ENCODE results near the gene IGHMBP2.

The IGHMBP2 gene

GRCh38 chr11:68947151-68947550 lies 43.5 kb downstream of the IGHMBP2 start:
- TF ChIP-seq CTCF (IDR thresholded peaks at IDR 0.05): no peak

- TF ChIP-seq CTCF (IDR thresholded peaks at IDR 0.05): no peak
These were observed 44.8 kb downstream of the IGHMBP2 start for GRCh38 chr11:68948496-68948895.

DNA sequence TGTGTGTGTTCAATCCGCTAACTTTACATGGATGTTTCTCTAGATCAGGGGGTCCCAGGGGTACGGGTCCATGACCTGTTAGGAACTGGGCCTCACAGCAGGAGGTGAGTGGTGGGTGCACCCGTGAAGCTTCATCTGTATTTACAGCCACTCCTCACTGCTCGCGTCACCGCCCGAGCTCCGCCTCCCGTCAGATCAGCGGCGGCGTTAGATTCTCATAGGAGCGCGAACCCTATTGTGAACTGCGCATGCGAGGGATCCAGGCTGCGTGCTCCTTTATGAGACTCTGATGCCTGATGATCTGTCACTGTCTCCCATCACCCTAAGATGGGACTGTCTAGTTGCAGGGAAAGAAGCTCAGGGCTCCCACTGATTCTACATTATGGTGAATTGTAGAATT lies 45.2 kb downstream of the IGHMBP2 start:
- no peak for TF ChIP-seq CTCF (IDR thresholded peaks at IDR 0.05)

DNA sequence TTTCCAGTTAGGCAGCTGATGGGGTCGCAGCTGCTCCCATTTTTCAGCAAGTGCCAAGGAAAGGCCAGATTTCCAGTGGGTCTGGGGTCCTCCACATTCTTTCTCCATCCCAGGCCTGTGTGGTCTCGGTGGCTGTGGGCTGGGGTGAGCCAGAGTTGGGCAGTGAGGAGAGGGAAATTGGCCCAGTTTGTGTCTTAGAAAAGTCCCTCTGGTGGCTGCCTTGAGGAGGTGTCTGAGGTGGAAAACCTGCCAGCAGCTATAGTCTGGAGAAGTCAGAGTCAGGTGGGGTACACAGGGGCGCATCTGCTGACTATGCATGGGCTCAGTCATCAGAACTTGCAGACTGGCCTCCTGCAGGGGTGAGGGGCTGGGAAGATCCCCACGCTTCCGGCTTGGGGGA lies 46.6 kb downstream of the IGHMBP2 start:
- peak; percentile 19; the same call in 1 of the 2 replicates for TF ChIP-seq CTCF (IDR thresholded peaks at IDR 0.05)

GRCh38 chr11:68950762-68951161 lies 47.1 kb downstream of the IGHMBP2 start:
- TF ChIP-seq CTCF (IDR thresholded peaks at IDR 0.05): no peak

DNA sequence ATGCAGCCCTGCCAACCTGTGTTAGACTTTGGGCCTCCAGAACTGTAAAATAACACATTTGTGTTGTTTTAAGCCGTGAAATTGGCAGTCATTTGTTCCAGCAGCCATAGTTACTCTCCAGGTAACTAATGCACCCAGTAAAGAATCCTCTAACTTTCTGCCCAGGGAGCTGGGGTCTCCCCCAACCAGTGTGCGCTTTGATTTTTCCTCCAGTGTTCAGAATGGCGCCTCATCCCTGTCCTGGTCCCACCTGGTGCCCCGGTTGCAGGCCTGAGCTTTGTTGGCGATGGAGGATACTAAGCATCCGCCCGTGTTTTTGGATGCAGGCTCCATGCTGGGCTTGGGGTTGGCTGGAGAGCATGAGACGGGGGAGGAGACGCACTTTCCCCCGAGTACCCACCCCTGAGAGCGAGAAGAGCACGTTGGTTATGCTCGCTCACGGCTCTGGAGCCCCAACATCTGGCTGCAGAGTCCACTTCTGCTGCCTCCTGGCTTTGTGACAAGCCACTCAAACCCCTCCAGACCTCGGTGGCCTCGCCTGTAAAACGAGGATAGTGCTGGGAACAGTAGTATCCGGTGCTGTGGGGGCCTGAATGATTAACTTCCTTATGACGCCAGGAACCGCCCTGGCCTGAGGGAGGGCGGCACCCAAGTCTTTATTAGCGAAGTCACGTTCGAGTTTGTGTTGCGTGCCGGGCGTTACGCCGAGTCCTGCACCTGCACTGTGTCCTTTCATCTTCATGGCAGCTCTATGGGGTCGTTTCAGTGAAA lies 51.3 kb downstream of the IGHMBP2 start:
- TF ChIP-seq CTCF (IDR thresholded peaks at IDR 0.05): no peak

DNA sequence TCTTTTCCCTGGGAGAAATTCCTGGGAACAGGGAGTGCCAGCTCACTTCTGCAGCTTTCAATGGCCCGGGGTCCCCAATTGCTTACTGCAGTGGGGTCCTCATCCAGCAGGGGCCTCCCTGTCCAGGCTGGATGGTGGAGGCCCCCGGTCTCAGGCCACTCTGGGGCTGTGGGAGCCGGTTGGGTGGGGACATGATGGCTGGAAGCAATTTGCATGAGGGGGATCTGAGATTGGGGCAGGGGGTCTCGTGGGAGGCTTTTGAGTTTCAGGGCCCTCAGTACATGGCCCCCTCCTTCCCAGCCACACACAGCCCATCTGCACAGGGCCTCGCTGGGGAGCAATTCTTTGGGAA lies 51.9 kb downstream of the IGHMBP2 start:
- no peak for TF ChIP-seq CTCF (IDR thresholded peaks at IDR 0.05)

DNA sequence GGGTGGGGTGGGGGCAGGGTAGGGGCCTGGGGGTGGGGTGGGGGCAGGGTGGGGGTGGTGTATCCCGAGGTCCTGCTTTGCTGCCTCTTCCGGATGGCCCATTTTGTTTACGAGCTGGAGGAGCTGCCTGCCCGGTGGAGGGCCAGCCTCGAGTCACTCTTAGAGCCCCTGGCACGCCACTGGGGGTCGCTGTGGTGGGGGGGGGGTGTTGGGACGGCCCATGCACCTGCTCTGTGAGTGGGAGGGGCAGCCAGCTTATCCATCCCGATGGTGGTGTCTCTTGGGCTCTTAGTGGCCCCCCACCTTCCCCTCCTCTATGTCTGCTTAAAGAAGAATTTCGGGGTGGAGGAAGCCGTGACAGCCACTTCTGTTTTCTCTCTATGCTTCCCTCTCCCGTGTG lies 52.5 kb downstream of the IGHMBP2 start:
- no peak; the same call in 1 of the 2 replicates for TF ChIP-seq CTCF (IDR thresholded peaks at IDR 0.05)
